AG04450 (cell line): ENCODE measurements around the gene ALG14. TPM values are rescaled to one million over a fixed set of nuclear protein-coding genes. Genes with fewer than 3 reads are reported as not detected.
"Not testable (repeated sequence)": the region's sequence is repeated elsewhere in the genome, so short reads cannot be mapped to it uniquely, and the experiment has no call there.

Source experiments
- CTCF ChIA-PET: fragments of 300-600, 350-600 bp; formaldehyde crosslinking; extraction: SDS; loops from one replicate; lab custom pipeline; 2022; ENCODE audit warnings: antibody characterized with exemption, inconsistent platforms; lab: Charles Lee
- POLR2A ChIA-PET: fragments of 350-600 bp; formaldehyde crosslinking; extraction: SDS; loops from one replicate; lab custom pipeline; 2021; ENCODE audit warnings: antibody characterized with exemption, inconsistent platforms; lab: Yijun Ruan, JAX
- DNase-seq: peaks from one replicate; pipeline ENCODE4 v3.0.0-alpha.2; 2011; ENCODE audit warnings: low read depth, low spot score
- H3K27ac ChIP-seq: one replicate; pipeline ENCODE4 v1.5.1; 2012; ENCODE audit warnings: low read depth, low read length, control low read depth
- H3K27me3 ChIP-seq: one replicate; pipeline ENCODE4 v1.6.0; 2012; ENCODE audit warnings: low read length; ENCODE audit not compliant: control insufficient read depth, insufficient read depth
- H3K4me3 ChIP-seq: 2 replicates; pipeline ENCODE4 v1.5.1; 2011; ENCODE audit warnings: mild to moderate bottlenecking, low read depth, low read length, control low read depth
- H3K9me3 ChIP-seq: 2 replicates; pipeline ENCODE4 v1.5.1; 2012; ENCODE audit warnings: low read length; ENCODE audit not compliant: control insufficient read depth, insufficient read depth
- CTCF ChIP-seq: IDR thresholded peaks from 2 replicates; pipeline ENCODE4 v1.5.1; 2011; ENCODE audit warnings: low read depth, low read length, control low read depth, inconsistent platforms
- polyA plus RNA-seq: library from polyadenylated mRNA; depleted of rRNA; stranded (reverse); fragments of >200 nt; gene quantifications from 2 replicates; pipeline ENCODE4 v1.2.3, GENCODE V29; 2011

ALG14 gene
- polyA plus RNA-seq, 1 experiment = 3.1 TPM

GRCh38 chr1:94947437-94947836, 125.3 kb downstream of the ALG14 start:
- no peak for TF ChIP-seq CTCF
- no peak for DNase-seq
- H3K27me3 ChIP-seq = no peaks in the 10 kb centered on the region
- ChIA-PET POLR2A (interaction anchor here (0.7 to 1.3 kb wide), 2 partner anchors 16 to 20 kb away, joined by 3 to 4 read pairs; partner anchors contain the start of gene CNN3), CTCF (interaction anchor here (1.5 to 1.9 kb wide), 2 partner anchors 93 to 96 kb away, joined by 4 to 8 read pairs; no protein-coding TSS in a partner anchor)
- H3K9me3 ChIP-seq = no peaks in the 10 kb centered on the region
- H3K4me3 ChIP-seq = no peak overlapping the region
- H3K27ac ChIP-seq = peak overlapping the region; percentile 71

- CTCF ChIA-PET = interaction anchor here (1.2 to 2.1 kb wide), 3 partner anchors 93 to 97 kb away, joined by 4 to 8 read pairs (median 7); no protein-coding TSS in a partner anchor
- POLR2A ChIA-PET = interaction anchor here (1.3 kb wide), 1 partner anchor 20 kb away, joined by 4 read pairs; the partner anchor contains the start of gene CNN3
- no peaks in the 10 kb centered on the region for H3K9me3 ChIP-seq
- no peak for TF ChIP-seq CTCF
- H3K27ac ChIP-seq = no peak overlapping the region
- H3K27me3 ChIP-seq = no peaks in the 10 kb centered on the region
- no peak for DNase-seq
- H3K4me3 ChIP-seq = no peak overlapping the region
These were observed 125.9 kb downstream of the ALG14 start for GRCh38 chr1:94946886-94947285.

GRCh38 chr1:94942171-94943128, 130.3 kb downstream of the ALG14 start:
- ChIA-PET POLR2A (no interaction called here), CTCF (no interaction called here)
- no peak for DNase-seq
- H3K4me3 ChIP-seq = no peak overlapping the region
- no peak for TF ChIP-seq CTCF
- no peaks in the 10 kb centered on the region for H3K27me3 ChIP-seq
- no peak overlapping the region for H3K27ac ChIP-seq
- H3K9me3 ChIP-seq = no peaks in the 10 kb centered on the region

GRCh38 chr1:94941480-94941879, 131.3 kb downstream of the ALG14 start:
- not testable (repeated sequence) for H3K27me3 ChIP-seq, H3K4me3 ChIP-seq, H3K9me3 ChIP-seq, H3K27ac ChIP-seq, DNase-seq
- POLR2A ChIA-PET = interaction anchor here (0.7 kb wide), 1 partner anchor 82 kb away, joined by 3 read pairs; no protein-coding TSS in a partner anchor
- CTCF ChIA-PET = interaction anchor here (0.7 kb wide), 1 partner anchor 99 kb away, joined by 5 read pairs; no protein-coding TSS in a partner anchor

- no peak for DNase-seq
- no peak for TF ChIP-seq CTCF
- CTCF ChIA-PET = interaction anchor here (0.6 to 2.6 kb wide), 4 partner anchors 34 to 102 kb away, joined by 3 to 14 read pairs (median 4); no protein-coding TSS in a partner anchor
- POLR2A ChIA-PET = no interaction called here
- H3K27me3 ChIP-seq = no peaks in the 10 kb centered on the region
- no peak overlapping the region for H3K27ac ChIP-seq
- no peak overlapping the region for H3K4me3 ChIP-seq
- H3K9me3 ChIP-seq = no peaks in the 10 kb centered on the region
These were observed 132.0 kb downstream of the ALG14 start for GRCh38 chr1:94940738-94941137.
